OCI-LY1 (cell line): ENCODE results near the gene ZNF208.

ENCODE experiments used
- EZH2 ChIP-seq: fragments of 200-600 bp; sonication (generic), shearing (Covaris generic); IDR thresholded peaks from 2 replicates; pipeline ENCODE4 v1.8.0; 2017; ENCODE audit warnings: borderline replicate concordance, mixed run types, mild to moderate bottlenecking, antibody characterized with exemption, low read length, moderate library complexity, mixed read lengths
- TF ChIP-seq, protein P1 (sequence below): fragments of 200-600 bp; sonication (generic), shearing (Covaris generic); IDR thresholded peaks from 2 replicates; pipeline ENCODE4 v1.5.1; 2017; ENCODE audit warnings: mild to moderate bottlenecking, antibody characterized with exemption, low read length, moderate library complexity, mixed read lengths

DNA sequence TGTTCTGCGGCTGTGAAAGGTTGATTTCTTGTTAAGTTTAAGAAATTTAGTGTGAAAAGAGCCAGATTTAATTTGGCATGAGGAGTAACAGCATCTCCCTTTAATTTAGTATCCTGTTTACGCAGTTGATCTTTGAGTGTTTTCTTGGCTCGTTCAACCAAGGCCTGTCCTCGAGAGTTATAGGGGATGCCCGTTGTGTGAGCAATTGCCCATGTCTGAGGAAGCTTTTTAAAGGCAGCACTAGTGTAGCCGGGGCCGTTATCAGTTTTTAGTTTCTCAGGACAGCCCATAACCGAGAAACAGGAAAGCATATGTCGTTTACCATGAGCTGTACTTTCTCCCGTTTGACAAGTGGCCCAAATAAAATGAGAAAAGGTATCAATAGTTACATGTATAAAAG is 127.2 kb downstream of the ZNF208 start:
- TF ChIP-seq, protein P1, sequence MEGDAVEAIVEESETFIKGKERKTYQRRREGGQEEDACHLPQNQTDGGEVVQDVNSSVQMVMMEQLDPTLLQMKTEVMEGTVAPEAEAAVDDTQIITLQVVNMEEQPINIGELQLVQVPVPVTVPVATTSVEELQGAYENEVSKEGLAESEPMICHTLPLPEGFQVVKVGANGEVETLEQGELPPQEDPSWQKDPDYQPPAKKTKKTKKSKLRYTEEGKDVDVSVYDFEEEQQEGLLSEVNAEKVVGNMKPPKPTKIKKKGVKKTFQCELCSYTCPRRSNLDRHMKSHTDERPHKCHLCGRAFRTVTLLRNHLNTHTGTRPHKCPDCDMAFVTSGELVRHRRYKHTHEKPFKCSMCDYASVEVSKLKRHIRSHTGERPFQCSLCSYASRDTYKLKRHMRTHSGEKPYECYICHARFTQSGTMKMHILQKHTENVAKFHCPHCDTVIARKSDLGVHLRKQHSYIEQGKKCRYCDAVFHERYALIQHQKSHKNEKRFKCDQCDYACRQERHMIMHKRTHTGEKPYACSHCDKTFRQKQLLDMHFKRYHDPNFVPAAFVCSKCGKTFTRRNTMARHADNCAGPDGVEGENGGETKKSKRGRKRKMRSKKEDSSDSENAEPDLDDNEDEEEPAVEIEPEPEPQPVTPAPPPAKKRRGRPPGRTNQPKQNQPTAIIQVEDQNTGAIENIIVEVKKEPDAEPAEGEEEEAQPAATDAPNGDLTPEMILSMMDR, result no peak
- TF ChIP-seq EZH2, result no peak
